ENCODE data around the gene FAIM.
"Not testable (repeated sequence)": the region's sequence is repeated elsewhere in the genome, so short reads cannot be mapped to it uniquely, and the experiment has no call there.

Gene FAIM, protein sequence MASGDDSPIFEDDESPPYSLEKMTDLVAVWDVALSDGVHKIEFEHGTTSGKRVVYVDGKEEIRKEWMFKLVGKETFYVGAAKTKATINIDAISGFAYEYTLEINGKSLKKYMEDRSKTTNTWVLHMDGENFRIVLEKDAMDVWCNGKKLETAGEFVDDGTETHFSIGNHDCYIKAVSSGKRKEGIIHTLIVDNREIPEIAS

DNA sequence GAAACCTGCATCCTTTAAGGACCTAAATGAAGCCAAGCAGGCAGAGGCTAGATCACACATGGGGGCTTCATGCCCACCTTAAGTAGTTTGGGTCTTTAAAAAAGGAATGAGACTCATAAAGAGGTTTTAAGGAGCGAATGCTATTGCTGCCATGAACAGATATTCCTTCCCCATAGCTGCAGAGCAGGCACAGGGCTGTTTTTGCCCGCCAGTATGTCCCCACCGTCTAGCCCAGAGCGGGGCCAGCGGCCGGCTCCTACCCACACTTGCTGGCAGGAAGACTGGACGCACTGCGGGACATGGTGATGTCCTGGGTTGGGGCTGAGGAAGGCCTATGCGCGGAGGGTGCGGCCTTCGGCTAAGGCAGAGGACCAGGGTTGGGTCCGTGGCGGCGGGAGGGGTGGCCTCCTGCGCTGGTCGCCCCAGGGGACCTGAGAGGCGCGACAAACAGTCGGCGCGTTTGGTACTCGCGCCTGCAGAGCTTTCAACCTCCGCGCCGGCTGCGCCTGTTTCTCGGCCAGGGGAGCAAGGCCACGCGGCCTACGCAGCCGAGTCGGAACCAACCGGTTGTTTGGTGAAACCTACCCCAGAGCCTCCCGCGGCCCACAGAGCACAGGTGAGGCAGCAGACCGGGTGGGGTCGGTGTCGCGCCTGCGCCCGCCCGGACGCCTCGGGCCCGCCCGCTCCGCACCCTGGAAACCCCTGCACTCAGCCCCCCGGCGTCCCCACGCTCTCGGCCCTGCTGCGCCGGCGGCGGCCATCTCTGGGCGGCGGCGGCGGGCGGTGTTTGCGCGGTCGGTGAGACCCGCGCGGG is at the start of gene FAIM:
FAIM (plus strand) TSS at position 450 of the 814 bp plus-strand sequence. CDS start 10,956 bp downstream, outside the sequence.
- in situ Hi-C loops (cut with MboI; ENCODE audit: low sequenced_read_pairs) = no loop called here

DNA sequence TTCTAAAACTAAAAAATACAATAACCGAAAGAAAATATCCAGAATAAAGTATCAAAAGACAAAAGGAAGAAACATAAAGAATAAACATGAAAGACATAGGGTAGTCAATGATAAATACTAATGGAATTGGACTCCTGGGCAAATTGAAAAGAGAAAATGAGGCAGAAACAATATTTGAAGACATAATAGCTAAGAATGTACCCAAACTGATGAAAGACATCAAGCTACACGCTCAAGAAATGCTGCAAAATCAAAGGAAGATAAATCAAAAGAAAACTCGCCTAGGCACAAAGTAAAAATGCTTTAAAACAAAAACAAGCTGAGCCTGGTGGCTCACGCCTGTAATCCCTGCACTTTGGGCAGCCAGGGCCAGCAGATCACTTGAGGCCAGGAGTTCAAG is 49.4 kb upstream of the FAIM start:
- in situ Hi-C loops (cut with MboI; ENCODE audit: low sequenced_read_pairs) = no loop called here

DNA sequence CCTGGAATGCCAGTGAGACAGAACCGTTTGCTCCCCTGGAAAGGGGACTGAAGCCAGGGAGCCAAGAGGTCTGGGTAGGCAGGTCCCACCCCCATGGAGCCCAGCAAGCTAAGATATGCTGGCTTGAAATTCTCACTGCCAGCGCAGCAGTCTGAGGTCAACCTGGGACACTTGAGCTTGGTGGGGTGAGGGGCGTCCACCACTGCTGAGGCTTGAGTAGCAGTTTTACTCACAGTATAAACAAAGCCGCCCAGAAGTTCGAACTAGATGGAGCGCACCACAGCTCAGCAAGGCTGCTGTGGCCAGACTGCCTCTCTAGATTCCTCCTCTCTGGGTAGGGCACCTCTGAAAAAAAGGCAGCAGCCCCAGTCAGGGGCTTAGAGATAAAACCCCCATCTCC is 48.1 kb upstream of the FAIM start:
- in situ Hi-C loops (cut with MboI; ENCODE audit: low sequenced_read_pairs) = no loop called here

DNA sequence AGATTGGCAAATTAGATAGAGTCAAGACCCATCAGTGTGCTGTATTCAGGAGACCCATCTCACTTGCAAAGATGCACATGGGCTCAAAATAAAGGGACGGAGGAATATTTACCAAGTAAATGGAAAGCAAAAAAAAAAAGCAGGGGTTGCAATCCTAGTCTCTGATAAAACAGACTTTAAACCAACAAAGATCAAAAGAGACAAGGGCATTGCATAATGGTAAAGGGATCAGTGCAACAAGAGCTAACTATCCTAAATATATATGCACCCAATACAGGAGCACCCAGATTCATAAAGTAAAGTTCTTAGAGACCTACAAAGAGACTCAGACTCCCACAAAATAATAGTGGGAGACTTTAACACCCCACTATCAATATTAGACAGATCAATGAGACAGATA is 45.7 kb upstream of the FAIM start:
- in situ Hi-C loops (cut with MboI; ENCODE audit: low sequenced_read_pairs) = not testable (repeated sequence)

DNA sequence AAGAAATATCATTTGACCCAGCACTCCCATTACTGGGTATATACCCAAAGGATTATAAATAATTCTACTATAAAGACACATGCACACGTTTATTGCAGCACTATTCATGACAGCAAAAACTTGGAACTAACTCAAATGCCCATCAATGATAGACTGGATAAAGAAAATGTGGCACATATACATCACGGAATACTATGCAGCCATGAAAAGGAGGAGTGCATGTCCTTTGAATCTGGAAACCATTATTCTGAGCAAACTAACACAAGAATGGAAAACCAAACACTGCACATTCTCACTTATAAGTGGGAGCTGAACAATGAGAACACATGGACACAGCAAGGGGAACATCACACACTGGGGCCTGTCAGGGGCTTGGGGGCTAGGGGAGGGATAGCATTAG is 42.3 kb upstream of the FAIM start:
- in situ Hi-C loops (cut with MboI; ENCODE audit: low sequenced_read_pairs) = not testable (repeated sequence)

DNA sequence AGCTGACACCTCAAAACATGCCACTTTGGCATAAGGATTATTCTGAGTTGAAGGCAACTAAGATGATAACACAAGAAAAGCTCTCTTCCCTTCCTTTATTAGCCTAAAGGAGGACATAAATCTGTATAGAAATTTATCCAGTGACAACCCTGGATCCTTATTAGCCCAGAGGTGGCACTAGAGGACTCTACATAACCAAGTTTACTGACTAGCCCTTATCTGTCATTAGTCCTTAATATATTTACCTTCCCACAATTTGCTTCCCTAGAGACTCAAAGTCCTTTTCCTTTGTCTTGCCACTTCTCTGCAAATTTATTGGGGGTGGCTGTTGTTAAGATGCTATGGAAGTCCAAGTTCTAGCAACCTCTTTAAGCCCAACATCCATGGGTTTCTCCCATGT is 41.2 kb upstream of the FAIM start:
- in situ Hi-C loops (cut with MboI; ENCODE audit: low sequenced_read_pairs) = no loop called here

DNA sequence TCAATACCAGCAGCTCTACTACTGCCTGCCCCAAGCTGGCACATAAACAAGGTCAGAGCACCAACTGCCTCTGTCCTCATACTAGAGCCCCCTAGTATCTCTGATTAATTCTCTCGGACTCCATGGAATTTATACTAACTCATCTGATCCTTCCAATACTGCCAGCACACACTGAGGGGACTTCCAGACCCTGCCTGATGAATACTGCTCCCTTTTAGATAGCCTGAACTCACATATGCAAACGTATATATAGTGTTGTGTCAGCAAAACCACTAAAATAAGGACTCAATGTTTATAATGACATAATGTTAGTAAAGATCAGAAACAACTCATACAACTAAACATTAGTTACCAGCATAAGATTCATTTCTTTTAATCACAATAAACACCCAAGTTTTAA is 39.5 kb upstream of the FAIM start:
- in situ Hi-C loops (cut with MboI; ENCODE audit: low sequenced_read_pairs) = no loop called here

DNA sequence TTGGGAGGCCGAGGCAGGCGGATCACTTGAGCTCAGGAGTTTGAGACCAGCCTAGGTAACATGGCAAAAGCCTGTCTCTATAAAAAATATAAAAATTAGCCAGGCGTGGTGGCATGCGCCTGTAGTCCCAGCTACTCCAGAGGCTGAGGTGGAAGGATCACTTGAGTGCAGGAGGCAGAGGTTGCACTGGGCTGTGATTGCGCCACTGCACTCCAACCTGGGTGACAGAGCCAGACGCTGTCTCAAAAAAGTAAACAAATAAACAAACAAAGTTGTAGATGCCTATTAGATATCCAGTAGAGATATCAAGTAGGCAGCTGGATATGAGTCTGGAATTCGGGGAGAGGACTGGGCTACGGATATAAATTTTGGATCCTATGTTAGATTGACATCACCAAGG is 38.9 kb upstream of the FAIM start:
- in situ Hi-C loops (cut with MboI; ENCODE audit: low sequenced_read_pairs) = not testable (repeated sequence)

DNA sequence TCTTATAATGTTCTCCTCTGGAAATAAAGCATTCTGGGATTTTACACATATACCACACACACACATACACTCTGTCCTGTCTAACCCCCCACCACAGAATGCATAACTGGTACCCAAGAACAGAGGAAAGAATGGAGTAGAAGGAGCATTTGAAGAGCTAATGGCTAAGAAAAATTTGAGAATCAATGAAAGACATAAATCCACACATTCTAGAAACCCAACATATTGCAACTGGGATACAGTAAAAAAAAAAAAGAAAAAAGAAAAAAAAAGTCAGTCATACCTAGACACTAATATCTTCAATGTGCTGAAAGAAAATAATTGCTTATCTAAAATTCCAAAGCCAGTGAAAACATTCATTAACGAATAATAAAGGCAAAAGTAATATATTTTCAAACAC is 35.4 kb upstream of the FAIM start:
- in situ Hi-C loops (cut with MboI; ENCODE audit: low sequenced_read_pairs) = no loop called here

DNA sequence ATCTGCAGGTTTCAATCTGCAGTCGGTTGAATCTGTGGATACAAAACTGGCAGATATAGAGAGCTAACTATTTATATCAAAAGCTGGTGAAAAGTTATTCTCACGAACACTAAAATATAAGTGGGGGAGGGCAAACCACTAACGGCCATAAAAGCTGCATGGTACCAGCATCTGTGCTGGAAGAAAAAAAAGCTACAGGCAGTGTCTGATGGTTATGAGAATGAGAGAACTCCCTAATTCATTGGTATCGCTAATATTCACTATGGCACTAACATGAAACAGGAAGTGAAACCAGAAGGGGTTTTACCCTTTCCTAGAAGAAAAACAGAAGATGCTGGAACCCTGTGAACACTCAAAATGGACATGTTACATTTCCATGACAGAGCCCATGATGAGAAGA is 30.4 kb upstream of the FAIM start:
- in situ Hi-C loops (cut with MboI; ENCODE audit: low sequenced_read_pairs) = no loop called here

DNA sequence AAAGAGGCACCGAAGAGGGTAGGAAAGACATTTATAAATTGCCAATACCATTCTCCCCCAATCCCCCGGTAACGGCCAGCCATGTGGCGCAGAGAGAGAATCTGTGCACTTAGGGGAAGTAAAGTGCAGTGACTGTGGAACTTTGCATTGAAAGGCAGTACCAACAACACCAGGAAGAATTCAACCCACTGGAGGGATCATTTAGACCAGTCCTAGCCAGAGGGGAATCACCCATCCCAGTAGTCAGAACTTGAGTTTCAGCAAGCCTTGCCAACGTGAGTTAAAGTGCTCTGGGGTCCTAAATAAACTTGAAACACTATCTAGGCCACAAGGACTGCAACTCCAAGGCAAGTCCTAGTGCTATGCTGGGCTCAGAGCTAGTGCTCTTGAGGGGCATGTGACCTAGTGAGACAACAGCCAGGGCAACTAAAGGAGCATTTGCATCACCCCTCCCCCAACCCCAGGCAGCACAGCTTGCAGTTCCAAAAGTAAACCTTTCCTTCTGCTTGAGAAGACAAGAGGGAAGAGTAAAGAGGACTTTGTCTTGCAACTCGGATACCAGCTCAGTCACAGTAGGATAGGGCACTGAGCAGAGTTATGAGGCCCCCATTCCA is 29.5 kb upstream of the FAIM start:
- in situ Hi-C loops (cut with MboI; ENCODE audit: low sequenced_read_pairs) = no loop called here

DNA sequence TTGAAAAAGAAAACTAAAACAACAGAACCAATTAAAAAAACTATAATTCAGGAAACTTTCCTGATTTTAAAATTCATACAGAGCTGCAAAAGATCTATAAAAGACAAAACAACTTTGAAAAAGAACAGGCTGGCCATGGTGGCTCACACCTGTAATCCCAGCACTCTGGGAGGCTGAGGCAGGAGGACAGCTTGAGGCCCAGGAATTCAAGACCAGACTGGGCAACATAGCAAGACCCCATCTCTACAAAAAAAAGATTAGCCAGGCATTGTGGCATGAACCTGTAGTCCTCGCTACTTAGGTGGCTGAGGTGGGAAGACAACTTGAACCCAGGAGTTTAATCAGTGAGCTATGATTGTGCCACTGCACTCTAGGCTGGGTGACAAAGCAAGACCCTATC is 21.2 kb upstream of the FAIM start:
- in situ Hi-C loops (cut with MboI; ENCODE audit: low sequenced_read_pairs) = no loop called here

DNA sequence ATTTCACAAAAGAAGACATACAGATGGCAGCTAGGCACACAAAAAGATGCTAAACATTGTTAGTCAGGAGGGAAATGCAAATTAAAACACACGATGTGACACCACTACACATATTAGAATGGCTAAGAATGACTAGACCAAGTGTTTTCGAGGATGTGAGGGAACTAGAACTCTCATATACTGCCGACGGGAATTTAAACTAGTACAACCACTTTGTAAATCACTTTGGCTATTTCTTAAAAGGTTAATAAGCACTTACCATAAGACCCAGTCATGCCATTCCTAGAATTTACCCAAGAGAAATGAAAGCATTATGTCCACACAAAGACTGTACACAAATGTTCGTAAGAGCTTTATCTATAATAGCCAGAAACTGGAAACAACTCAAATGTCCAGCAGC is 20.1 kb upstream of the FAIM start:
- in situ Hi-C loops (cut with MboI; ENCODE audit: low sequenced_read_pairs) = no loop called here

DNA sequence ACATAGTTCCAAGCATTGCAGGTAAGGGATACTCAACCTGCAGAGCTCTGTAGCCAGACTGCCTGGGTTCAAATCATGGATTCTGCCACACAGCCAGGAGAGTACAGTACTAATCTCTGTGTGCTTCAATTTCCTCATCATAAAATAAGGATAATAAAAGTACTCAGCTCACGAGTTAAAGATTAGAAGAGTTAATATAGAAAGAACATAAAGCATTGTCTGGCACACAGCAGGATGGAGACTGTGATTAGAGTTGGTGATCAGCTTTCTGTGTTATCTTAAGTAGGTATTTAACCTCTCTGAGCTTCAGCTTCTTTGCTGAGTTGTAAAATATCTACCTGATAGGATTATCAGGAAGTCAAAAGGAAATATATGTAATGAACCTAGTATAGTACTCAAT is 17.2 kb upstream of the FAIM start:
- in situ Hi-C loops (cut with MboI; ENCODE audit: low sequenced_read_pairs) = no loop called here

DNA sequence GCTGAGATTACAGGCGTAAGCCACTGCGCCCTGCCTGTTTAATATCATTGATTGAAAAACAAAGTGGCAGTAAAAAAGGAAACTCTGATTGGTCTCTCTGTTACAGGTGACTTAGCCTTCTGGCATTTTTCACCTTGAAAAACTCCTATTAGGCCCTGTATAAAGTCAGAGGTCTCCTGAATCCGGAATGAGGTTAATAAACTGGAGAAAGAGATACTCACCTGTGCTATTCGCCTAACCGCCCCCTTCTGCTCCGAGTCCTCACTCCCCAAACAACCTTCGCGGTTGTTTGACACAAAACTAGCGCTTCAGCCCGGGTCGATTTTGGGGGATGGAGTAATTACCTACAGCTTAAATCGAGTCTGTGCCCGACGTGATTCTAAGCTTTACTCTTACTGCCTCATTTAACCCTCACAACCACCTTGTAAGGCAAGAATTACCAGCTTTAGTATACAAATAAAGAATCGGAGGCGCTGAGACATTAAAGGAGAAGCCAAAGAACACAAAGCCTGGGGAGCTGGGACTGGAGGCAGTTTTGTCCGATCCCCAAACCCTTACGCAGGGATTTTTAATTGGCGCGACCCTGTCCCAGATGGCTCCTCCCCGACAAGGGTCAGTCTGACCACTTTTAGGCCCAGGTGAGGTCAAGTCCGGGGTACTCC is 15.0 kb upstream of the FAIM start:
- in situ Hi-C loops (cut with MboI; ENCODE audit: low sequenced_read_pairs) = no loop called here

DNA sequence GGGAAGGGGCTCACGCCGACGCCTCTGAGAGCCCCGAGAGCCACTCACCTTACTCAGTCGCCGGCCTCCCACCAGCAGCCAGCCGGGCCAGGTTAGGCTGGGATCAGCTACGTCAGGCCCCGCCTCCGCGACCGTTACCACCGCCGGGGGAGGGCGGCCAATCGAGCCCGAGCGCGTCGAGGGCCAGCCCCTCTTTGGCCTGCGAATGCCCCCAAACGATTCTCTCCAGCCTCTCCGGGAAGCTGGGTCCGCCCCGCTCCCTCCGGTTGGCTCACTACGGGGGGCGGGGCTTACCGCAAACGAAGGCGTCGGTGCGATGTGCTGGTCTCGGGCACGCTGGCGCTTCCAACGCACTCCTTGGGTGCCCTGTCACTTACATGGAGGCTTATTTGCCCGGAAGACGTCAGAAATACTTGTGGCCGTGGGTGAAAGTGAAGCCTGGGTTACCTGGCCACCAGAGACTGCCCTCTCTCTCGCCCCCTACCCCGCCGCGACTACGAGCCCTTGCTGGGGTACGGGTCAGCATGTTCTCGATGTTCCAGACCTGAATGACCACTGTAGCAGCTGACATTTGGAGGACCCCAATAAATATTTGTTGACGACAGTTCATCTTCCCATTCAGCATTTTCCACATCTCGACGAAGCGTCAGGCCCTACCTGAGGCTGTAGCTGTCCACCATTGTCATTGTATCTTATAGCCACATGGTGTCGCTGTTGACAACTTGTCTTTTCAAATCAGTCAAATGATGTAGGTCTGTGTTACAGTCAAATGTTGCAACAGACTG is 14.2 kb upstream of the FAIM start, which contains the start of gene CEP70:
CEP70 (minus strand) TSS at position 111 of the 785 bp plus-strand sequence. CDS start 21,333 bp downstream, outside the sequence.
- in situ Hi-C loops (cut with MboI; ENCODE audit: low sequenced_read_pairs) = no loop called here

DNA sequence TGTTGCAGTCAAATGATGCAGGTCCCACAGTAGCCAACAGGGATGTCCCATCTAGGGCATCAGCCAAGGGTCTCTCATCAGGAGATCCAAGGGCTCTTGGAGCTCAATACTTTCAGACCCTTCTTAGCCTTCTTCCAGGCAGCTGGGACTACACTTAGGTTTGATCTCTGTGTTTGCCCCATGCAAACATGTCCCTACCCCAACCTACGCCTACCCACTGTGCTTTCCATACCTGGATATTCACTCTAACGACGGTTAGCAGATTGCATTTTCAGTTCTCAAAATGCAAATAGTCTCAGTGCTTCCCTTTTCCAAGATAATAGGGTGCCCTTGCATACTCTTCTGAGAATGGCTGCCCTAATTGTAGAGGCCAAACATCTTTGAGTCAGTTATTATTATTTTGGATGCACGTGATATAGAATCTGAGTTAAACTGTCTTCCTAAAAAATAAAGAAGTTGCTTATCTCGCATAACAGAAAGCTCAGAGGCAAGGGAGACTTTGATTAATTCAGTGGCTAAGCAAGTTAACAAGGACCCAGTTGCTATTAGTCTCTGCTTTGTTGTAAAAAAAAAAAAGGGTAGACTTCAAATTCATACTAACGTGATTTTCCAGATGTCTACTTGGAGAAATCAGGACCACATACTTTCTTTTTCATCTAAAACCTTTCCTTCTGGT is 13.5 kb upstream of the FAIM start:
- in situ Hi-C loops (cut with MboI; ENCODE audit: low sequenced_read_pairs) = loop anchor here (5.0 kb wide), 1 partner anchor 322 kb away; no protein-coding TSS in a partner anchor

DNA sequence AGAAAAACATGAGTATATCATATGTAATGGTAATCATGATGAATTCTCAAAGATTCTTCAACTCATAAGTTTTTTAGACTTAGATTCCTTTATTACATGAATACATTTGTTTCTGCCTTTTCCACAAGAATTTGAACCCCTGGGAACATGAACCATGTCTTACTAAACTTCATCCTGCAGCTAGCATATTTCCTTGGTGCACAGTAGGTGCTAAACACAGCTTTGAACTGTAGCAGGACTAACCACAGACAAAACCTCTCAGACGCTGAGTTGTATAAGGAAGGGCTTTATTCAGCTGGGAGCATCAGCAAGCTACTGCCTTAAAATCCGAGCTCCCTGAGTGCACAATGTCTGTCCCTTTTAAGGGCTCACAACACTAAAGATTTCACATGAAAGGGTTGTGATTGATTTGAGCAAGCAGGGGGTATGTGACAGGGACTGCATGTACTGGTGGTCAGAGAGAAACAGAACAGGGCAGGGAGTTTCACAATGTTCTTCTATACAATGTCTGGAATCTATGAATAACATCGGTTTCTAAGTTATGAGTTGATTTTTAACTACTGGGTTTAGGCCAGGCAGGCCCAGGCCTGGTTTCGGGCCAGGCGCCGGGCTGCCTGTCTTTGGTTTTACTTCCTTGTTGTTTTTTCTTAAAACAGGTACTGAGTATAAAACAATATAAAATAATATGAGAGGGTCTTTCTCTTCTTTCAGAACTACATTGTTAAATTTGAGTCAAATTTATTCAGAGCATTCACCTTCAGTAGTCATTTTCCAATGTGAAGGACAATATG is 11.2 kb upstream of the FAIM start:
- in situ Hi-C loops (cut with MboI; ENCODE audit: low sequenced_read_pairs) = loop anchor here (5.0 kb wide), 1 partner anchor 320 kb away; no protein-coding TSS in a partner anchor

DNA sequence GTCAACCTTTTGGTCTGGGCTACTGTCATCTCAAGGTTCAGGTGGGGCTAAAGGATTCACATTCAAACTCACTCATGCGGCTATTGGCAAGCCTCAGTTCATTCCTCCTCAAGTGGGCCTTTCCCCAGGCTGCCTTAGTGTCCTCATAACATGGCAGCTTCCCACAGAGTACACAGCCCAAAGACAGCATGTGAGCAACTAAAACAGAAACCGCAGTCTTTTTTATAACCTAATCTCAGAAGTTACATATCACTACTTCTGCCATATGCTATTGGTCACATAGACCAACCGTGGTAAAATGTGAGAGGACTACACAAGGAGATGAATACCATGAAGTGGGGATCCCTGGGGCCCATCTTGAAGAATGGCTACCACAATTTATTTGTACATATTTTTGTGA is 10.0 kb upstream of the FAIM start:
- in situ Hi-C loops (cut with MboI; ENCODE audit: low sequenced_read_pairs) = loop anchor here (5.0 kb wide), 1 partner anchor 319 kb away; no protein-coding TSS in a partner anchor

All from HL-60/S4 (cell line).